MCF 10A (cell line): ENCODE measurements around the gene STOML3. TPM values are rescaled to one million over a fixed set of nuclear protein-coding genes. Genes with fewer than 3 reads are reported as not detected.

ENCODE experiments used
- BruUV-seq: library from RNA; stranded (reverse); fragments of 400-500 nt; replicated peaks from 2 replicates; lab custom pipeline; 2021; lab: Mats Ljungman, UMichigan
- CTCF ChIA-PET: fragments of 300-600 bp; sonication (Branson Sonifier 250); formaldehyde crosslinking; extraction: SDS; loops from one replicate; lab custom pipeline; 2021; ENCODE audit warnings: antibody characterized with exemption, inconsistent platforms; lab: Yijun Ruan, JAX
- POLR2A ChIA-PET: fragments of 300-600, 350-650 bp; sonication (Branson Sonifier 250); formaldehyde crosslinking; extraction: SDS; loops from one replicate; lab custom pipeline; 2020; ENCODE audit warnings: antibody characterized with exemption, inconsistent platforms; lab: Yijun Ruan, JAX
- DNase-seq: peaks from one replicate; pipeline ENCODE4 v3.0.0-alpha.2; 2018; ENCODE audit not compliant: unreplicated experiment
- H3K27ac Mint-ChIP-seq: one replicate; pipeline ENCODE4 v1.8.0; 2022; ENCODE audit warnings: mild to moderate bottlenecking, low read depth, mixed read lengths; ENCODE audit not compliant: unreplicated experiment
- H3K27me3 Mint-ChIP-seq: one replicate; pipeline ENCODE4 v1.8.0; 2022; ENCODE audit warnings: mixed read lengths; ENCODE audit not compliant: insufficient read depth, unreplicated experiment
- H3K36me3 Mint-ChIP-seq: one replicate; pipeline ENCODE4 v1.8.0; 2022; ENCODE audit warnings: mild to moderate bottlenecking, moderate library complexity, mixed read lengths; ENCODE audit not compliant: insufficient read depth, unreplicated experiment
- H3K4me1 Mint-ChIP-seq: one replicate; pipeline ENCODE4 v1.8.0; 2022; ENCODE audit warnings: mixed read lengths; ENCODE audit not compliant: insufficient read depth, unreplicated experiment
- H3K4me3 Mint-ChIP-seq: one replicate; pipeline ENCODE4 v1.8.0; 2022; ENCODE audit warnings: mild to moderate bottlenecking, moderate library complexity, mixed read lengths; ENCODE audit not compliant: unreplicated experiment
- H3K9me3 Mint-ChIP-seq: one replicate; pipeline ENCODE4 v1.8.0; 2022; ENCODE audit warnings: mixed read lengths; ENCODE audit not compliant: unreplicated experiment
- CTCF ChIP-seq: fragments of 200-600 bp; IDR thresholded peaks from one replicate; pipeline ENCODE4 v1.8.0; 2022; ENCODE audit warnings: antibody characterized with exemption, mild to moderate bottlenecking; ENCODE audit not compliant: unreplicated experiment
- intact Hi-C: fragments of 100-400 bp; cut with micrococcal nuclease; formaldehyde crosslinking; loops from 2 replicates; pipeline ENCODE4 v1.14.1; 2022
- total RNA-seq: library from RNA; stranded (reverse); gene quantifications from 2 replicates; pipeline ENCODE4 v1.2.3, GENCODE V29; 2022

STOML3 gene
- total RNA-seq, 1 experiment from 2014 or later = not detected

GRCh38 chr13:38947054-38947453 is 43.6 kb downstream of the STOML3 start:
- no peak overlapping the region for H3K4me3 Mint-ChIP-seq
- no peak for TF ChIP-seq CTCF
- no peaks in the 10 kb centered on the region for H3K27me3 Mint-ChIP-seq
- intact Hi-C loops = no loop called here
- ChIA-PET CTCF (no interaction called here), POLR2A (no interaction called here)
- DNase-seq = no peak
- H3K4me1 Mint-ChIP-seq = peaks cover 9% of the 10 kb centered on the region
- no peaks in the 10 kb centered on the region for H3K9me3 Mint-ChIP-seq
- no peak overlapping the region for H3K27ac Mint-ChIP-seq
- no TSS peak for BruUV-seq
- no peaks in the 10 kb centered on the region for H3K36me3 Mint-ChIP-seq

- Mint-ChIP-seq H3K27me3 (no peaks in the 10 kb centered on the region), H3K9me3 (no peaks in the 10 kb centered on the region), H3K27ac (no peak overlapping the region), H3K36me3 (no peaks in the 10 kb centered on the region), H3K4me3 (no peak overlapping the region), H3K4me1 (peaks cover 6% of the 10 kb centered on the region)
- ChIA-PET CTCF (interaction anchor here (0.6 kb wide), 1 partner anchor 12 kb away, joined by 3 read pairs; no protein-coding TSS in a partner anchor), POLR2A (no interaction called here)
- no TSS peak for BruUV-seq
- intact Hi-C loops = no loop called here
- DNase-seq = no peak
- no peak for TF ChIP-seq CTCF
Observed at GRCh38 chr13:38944219-38944618, 46.4 kb downstream of the STOML3 start.

- Mint-ChIP-seq H3K4me3 (no peak overlapping the region), H3K9me3 (no peaks in the 10 kb centered on the region), H3K27ac (no peak overlapping the region), H3K36me3 (no peaks in the 10 kb centered on the region), H3K4me1 (peaks cover 6% of the 10 kb centered on the region), H3K27me3 (no peaks in the 10 kb centered on the region)
- no TSS peak for BruUV-seq
- no peak for TF ChIP-seq CTCF
- CTCF ChIA-PET = no interaction called here
- no peak for DNase-seq
- POLR2A ChIA-PET = no interaction called here
- intact Hi-C loops = no loop called here
Observed at GRCh38 chr13:38943231-38943630, 47.4 kb downstream of the STOML3 start.

GRCh38 chr13:38941353-38941945 is 49.2 kb downstream of the STOML3 start:
- Mint-ChIP-seq H3K9me3 (no peaks in the 10 kb centered on the region), H3K27ac (no peak overlapping the region), H3K4me1 (peaks cover 6% of the 10 kb centered on the region), H3K27me3 (peaks cover 12% of the 10 kb centered on the region), H3K4me3 (no peak overlapping the region), H3K36me3 (no peaks in the 10 kb centered on the region)
- ChIA-PET CTCF (no interaction called here), POLR2A (no interaction called here)
- peak; percentile 4 for DNase-seq
- no peak for TF ChIP-seq CTCF
- no TSS peak for BruUV-seq
- intact Hi-C loops = no loop called here
